ENCODE measurements around the gene CHPF2. TPM values are rescaled to one million over a fixed set of nuclear protein-coding genes. Genes with fewer than 3 reads are reported as not detected.

CHPF2 gene
- total RNA-seq, 2 donors from 2014 or later: 30.3 to 42.1 TPM

GRCh38 chr7:151209588-151209987, 22.7 kb upstream of the CHPF2 start:
- Mint-ChIP-seq H3K36me3 (ENCODE audit: insufficient read depth in 2 of 2) (peaks cover 0 to 1% of the 10 kb centered on the region in 2 donors), H3K27me3 (ENCODE audit: low read depth) (peaks cover 14% of the 10 kb centered on the region), H3K4me1 (ENCODE audit: low read depth) (peaks cover 19% of the 10 kb centered on the region), H3K4me3 (no peak overlapping the region), H3K9me3 (no peaks in the 10 kb centered on the region), H3K27ac (no peak overlapping the region)
- ATAC-seq (replicated peaks in 1 of 2) (no peak), DNase-seq (no peak)

- ATAC-seq (replicated peaks in 1 of 2) (no peak), DNase-seq (no peak)
- no peaks in the 10 kb centered on the region for H3K9me3 Mint-ChIP-seq
- H3K4me1 Mint-ChIP-seq (ENCODE audit: low read depth): peaks cover 19% of the 10 kb centered on the region
- peaks cover 7% of the 10 kb centered on the region for H3K27me3 Mint-ChIP-seq (ENCODE audit: low read depth)
- H3K36me3 Mint-ChIP-seq (ENCODE audit: insufficient read depth in 2 of 2): peaks cover 1 to 5% of the 10 kb centered on the region in 2 donors
- no peak within 1 kb of the TSS for H3K4me3 Mint-ChIP-seq
- no peak within 1 kb of the TSS for H3K27ac Mint-ChIP-seq
These were observed 22.0 kb upstream of the CHPF2 start, which contains the start of gene H2BK1 for GRCh38 chr7:151210087-151210854. Gene H2BK1 (minus strand): TSS chr7:151210488. CDS start chr7:151210318, 170 bp downstream.

GRCh38 chr7:151211155-151211772, 21.0 kb upstream of the CHPF2 start:
- Mint-ChIP-seq H3K36me3 (ENCODE audit: insufficient read depth in 2 of 2) (peaks cover 1 to 11% of the 10 kb centered on the region in 2 donors), H3K9me3 (no peaks in the 10 kb centered on the region), H3K27ac (no peak overlapping the region), H3K4me1 (ENCODE audit: low read depth) (peaks cover 19% of the 10 kb centered on the region), H3K4me3 (no peak overlapping the region), H3K27me3 (ENCODE audit: low read depth) (no peaks in the 10 kb centered on the region)
- ATAC-seq (replicated peaks in 1 of 2) (no peak), DNase-seq (no peak)

GRCh38 chr7:151212626-151213025, 19.7 kb upstream of the CHPF2 start:
- no peak for ATAC-seq (replicated peaks in 1 of 2)

GRCh38 chr7:151213826-151214225, 18.5 kb upstream of the CHPF2 start:
- no peak overlapping the region for H3K27ac Mint-ChIP-seq
- no peaks in the 10 kb centered on the region for H3K9me3 Mint-ChIP-seq
- H3K4me1 Mint-ChIP-seq (ENCODE audit: low read depth): peaks cover 2% of the 10 kb centered on the region
- no peaks in the 10 kb centered on the region for H3K27me3 Mint-ChIP-seq (ENCODE audit: low read depth)
- no peak overlapping the region for H3K4me3 Mint-ChIP-seq
- ATAC-seq (replicated peaks in 1 of 2) (no peak), DNase-seq (no peak)
- H3K36me3 Mint-ChIP-seq (ENCODE audit: insufficient read depth in 2 of 2): peaks cover 8 to 24% of the 10 kb centered on the region in 2 donors

More at GRCh38 chr7:151212626-151213025, 19.7 kb upstream of the CHPF2 start:
- Mint-ChIP-seq H3K36me3 (ENCODE audit: insufficient read depth in 2 of 2) (peaks cover 1 to 12% of the 10 kb centered on the region in 2 donors), H3K9me3 (no peaks in the 10 kb centered on the region), H3K4me3 (no peak overlapping the region), H3K27ac (no peak overlapping the region), H3K4me1 (ENCODE audit: low read depth) (peaks cover 8% of the 10 kb centered on the region), H3K27me3 (ENCODE audit: low read depth) (no peaks in the 10 kb centered on the region)
- DNase-seq: no peak

GRCh38 chr7:151215396-151215795, 16.9 kb upstream of the CHPF2 start:
- Mint-ChIP-seq H3K27me3 (ENCODE audit: low read depth) (no peaks in the 10 kb centered on the region), H3K9me3 (no peaks in the 10 kb centered on the region), H3K36me3 (ENCODE audit: insufficient read depth in 2 of 2) (peaks cover 10 to 31% of the 10 kb centered on the region in 2 donors), H3K27ac (no peak overlapping the region), H3K4me1 (ENCODE audit: low read depth) (peaks cover 6% of the 10 kb centered on the region), H3K4me3 (no peak overlapping the region)
- DNase-seq (no peak), ATAC-seq (replicated peaks in 1 of 2) (no peak)

GRCh38 chr7:151218170-151218569, 14.1 kb upstream of the CHPF2 start:
- DNase-seq (no peak), ATAC-seq (replicated peaks in 1 of 2) (no peak)
- no peaks in the 10 kb centered on the region for H3K9me3 Mint-ChIP-seq
- peak overlapping the region; percentile 42 for H3K27ac Mint-ChIP-seq
- no peak overlapping the region for H3K4me3 Mint-ChIP-seq
- no peaks in the 10 kb centered on the region for H3K27me3 Mint-ChIP-seq (ENCODE audit: low read depth)
- peaks cover 6% of the 10 kb centered on the region for H3K4me1 Mint-ChIP-seq (ENCODE audit: low read depth)
- H3K36me3 Mint-ChIP-seq (ENCODE audit: insufficient read depth in 2 of 2): peaks cover 15 to 39% of the 10 kb centered on the region in 2 donors

- H3K4me1 Mint-ChIP-seq (ENCODE audit: low read depth): peaks cover 41% of the 10 kb centered on the region
- no peak overlapping the region for H3K4me3 Mint-ChIP-seq
- no peak for ATAC-seq (replicated peaks in 1 of 2)
- H3K27me3 Mint-ChIP-seq (ENCODE audit: low read depth): no peaks in the 10 kb centered on the region
- peaks cover 16 to 33% of the 10 kb centered on the region in 2 donors for H3K36me3 Mint-ChIP-seq (ENCODE audit: insufficient read depth in 2 of 2)
- no peak for DNase-seq
- H3K27ac Mint-ChIP-seq: no peak overlapping the region
- no peaks in the 10 kb centered on the region for H3K9me3 Mint-ChIP-seq
These were observed 8.6 kb upstream of the CHPF2 start for GRCh38 chr7:151223728-151224127.

- no peak for DNase-seq
- peaks cover 13 to 19% of the 10 kb centered on the region in 2 donors for H3K36me3 Mint-ChIP-seq (ENCODE audit: insufficient read depth in 2 of 2)
- peak overlapping the region; percentile 97 to 99 for H3K4me3 Mint-ChIP-seq
- no peaks in the 10 kb centered on the region for H3K9me3 Mint-ChIP-seq
- H3K4me1 Mint-ChIP-seq (ENCODE audit: low read depth): peaks cover 36% of the 10 kb centered on the region
- peak overlapping the region; percentile 97 for H3K27ac Mint-ChIP-seq
- ATAC-seq (replicated peaks in 1 of 2): no peak
- H3K27me3 Mint-ChIP-seq (ENCODE audit: low read depth): no peaks in the 10 kb centered on the region
These were observed 6.3 kb upstream of the CHPF2 start for GRCh38 chr7:151225948-151226510.

GRCh38 chr7:151226560-151226874, 5.8 kb upstream of the CHPF2 start:
- peaks cover 12 to 18% of the 10 kb centered on the region in 2 donors for H3K36me3 Mint-ChIP-seq (ENCODE audit: insufficient read depth in 2 of 2)

GRCh38 chr7:151226875-151227782, 5.2 kb upstream of the CHPF2 start, which contains the start of gene ABCF2:
Gene ABCF2 (minus strand): TSS chr7:151227205. CDS start chr7:151226458, 747 bp downstream.
- ATAC-seq (replicated peaks in 1 of 2): peak; percentile 100
- peaks cover 10 to 16% of the 10 kb centered on the region in 2 donors for H3K36me3 Mint-ChIP-seq (ENCODE audit: insufficient read depth in 2 of 2)
- peaks cover 47% of the 10 kb centered on the region for H3K4me1 Mint-ChIP-seq (ENCODE audit: low read depth)

More at GRCh38 chr7:151226560-151226874, 5.8 kb upstream of the CHPF2 start:
- no peaks in the 10 kb centered on the region for H3K9me3 Mint-ChIP-seq
- DNase-seq: no peak
- peak overlapping the region; percentile 97 to 99 for H3K4me3 Mint-ChIP-seq
- H3K4me1 Mint-ChIP-seq (ENCODE audit: low read depth): peaks cover 41% of the 10 kb centered on the region
- peak overlapping the region; percentile 97 for H3K27ac Mint-ChIP-seq
- no peaks in the 10 kb centered on the region for H3K27me3 Mint-ChIP-seq (ENCODE audit: low read depth)
- ATAC-seq (replicated peaks in 1 of 2): no peak

GRCh38 chr7:151228024-151228866, 4.0 kb upstream of the CHPF2 start:
- Mint-ChIP-seq H3K4me1 (ENCODE audit: low read depth) (peaks cover 51% of the 10 kb centered on the region), H3K36me3 (ENCODE audit: insufficient read depth in 2 of 2) (peaks cover 13 to 21% of the 10 kb centered on the region in 2 donors), H3K27ac (peak overlapping the region; percentile 76), H3K9me3 (no peaks in the 10 kb centered on the region), H3K4me3 (peak overlapping the region; percentile 97 to 99), H3K27me3 (ENCODE audit: low read depth) (no peaks in the 10 kb centered on the region)
- no peak for DNase-seq
- no peak for ATAC-seq (replicated peaks in 1 of 2)

More at GRCh38 chr7:151226875-151227782, 5.2 kb upstream of the CHPF2 start, which contains the start of gene ABCF2:
- no peaks in the 10 kb centered on the region for H3K9me3 Mint-ChIP-seq
- peak within 1 kb of the TSS; percentile 97 for H3K27ac Mint-ChIP-seq
- H3K4me3 Mint-ChIP-seq: peak within 1 kb of the TSS; percentile 97 to 99
- H3K27me3 Mint-ChIP-seq (ENCODE audit: low read depth): no peaks in the 10 kb centered on the region
- DNase-seq: peak; percentile 97 to 98
